ENCODE data around the gene CELF4.

CELF4 gene

DNA sequence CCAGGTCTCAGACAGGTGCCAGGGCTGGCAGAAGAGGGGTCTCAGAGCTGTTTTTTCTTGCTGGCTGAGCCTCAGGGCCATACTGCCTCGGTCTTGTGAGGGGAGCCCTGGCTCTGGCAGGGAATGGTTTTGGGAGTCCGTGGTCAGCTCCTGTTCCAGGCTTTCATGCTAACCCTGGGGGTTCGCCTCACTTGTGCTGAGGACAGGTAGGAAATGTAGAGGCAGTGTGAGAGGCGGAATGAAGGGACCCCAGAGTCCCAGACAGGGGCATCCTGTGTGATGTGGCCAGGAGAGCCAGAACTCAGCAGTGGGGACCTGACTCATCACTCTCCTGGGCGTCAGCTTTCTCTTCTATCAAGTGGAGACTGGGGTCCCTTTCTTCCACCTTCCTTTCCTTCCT lies 5.7 kb upstream of the CELF4 start:
- no peak for DNase-seq

DNA sequence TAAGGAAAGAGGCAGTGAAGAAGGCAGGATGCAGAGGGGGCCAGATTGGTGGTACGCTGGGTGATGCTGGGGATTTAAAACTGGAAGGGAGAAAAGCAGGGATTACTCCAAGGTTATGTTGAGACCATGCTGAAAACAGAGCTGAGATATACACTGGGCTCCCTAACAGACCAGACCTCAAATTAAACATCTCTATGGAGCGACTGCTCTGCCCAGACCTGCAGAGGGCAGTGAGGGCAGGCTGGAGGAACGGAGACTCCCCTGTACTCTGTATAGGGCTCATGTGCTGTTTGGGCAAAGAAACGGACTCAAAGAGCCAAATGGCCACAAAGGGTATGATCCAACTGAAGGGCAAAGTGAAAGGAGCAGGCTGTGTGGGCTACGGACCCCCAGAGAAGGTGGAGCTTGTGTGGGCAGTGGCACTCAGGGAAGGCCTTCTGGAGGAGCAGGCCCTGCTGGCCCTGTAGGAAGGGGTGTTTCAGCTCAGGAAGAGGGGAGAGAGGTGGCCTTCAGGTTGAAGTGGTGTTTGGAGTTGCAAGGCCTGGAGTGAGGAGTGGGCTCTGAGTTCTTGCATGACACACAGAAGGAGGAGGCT lies 4.8 kb upstream of the CELF4 start:
- DNase-seq: no peak

DNA sequence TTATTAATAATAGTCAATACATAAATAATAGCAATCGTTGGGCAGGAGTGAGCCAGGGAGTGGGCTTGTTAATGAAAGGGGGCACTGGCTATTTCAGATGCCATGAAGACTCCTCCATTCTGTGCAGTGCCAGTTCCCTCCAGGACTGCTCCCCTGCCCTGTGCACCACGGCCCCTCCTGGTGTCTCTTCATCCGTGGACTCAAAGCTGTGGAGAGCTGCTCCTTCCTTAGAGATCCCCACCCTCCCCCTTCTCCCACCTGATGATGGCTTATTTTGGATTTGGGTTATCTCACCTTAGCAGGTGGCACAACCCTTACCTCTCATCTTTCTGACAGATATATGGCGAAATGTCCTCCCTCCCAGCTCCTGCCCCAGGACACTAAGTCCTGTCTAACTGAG lies 3.1 kb upstream of the CELF4 start:
- DNase-seq: no peak

DNA sequence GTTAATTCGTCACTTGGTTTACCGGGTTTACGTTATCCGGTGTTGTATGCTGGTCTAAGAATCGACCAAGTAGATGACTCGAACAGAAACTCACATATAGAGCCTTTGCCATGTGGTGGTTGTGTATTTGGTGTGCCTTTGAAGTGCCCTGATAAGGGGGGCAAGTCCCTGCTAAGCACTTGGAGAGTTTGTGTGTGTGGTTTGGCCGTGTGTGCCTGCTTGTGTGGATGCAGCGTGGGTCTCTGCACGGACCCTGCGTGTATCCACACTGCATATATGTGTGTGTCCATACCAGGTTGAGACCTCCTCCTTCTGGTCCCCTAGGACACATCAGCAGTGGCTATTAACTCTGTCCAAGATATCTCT lies 2.4 kb upstream of the CELF4 start:
- DNase-seq: no peak

DNA sequence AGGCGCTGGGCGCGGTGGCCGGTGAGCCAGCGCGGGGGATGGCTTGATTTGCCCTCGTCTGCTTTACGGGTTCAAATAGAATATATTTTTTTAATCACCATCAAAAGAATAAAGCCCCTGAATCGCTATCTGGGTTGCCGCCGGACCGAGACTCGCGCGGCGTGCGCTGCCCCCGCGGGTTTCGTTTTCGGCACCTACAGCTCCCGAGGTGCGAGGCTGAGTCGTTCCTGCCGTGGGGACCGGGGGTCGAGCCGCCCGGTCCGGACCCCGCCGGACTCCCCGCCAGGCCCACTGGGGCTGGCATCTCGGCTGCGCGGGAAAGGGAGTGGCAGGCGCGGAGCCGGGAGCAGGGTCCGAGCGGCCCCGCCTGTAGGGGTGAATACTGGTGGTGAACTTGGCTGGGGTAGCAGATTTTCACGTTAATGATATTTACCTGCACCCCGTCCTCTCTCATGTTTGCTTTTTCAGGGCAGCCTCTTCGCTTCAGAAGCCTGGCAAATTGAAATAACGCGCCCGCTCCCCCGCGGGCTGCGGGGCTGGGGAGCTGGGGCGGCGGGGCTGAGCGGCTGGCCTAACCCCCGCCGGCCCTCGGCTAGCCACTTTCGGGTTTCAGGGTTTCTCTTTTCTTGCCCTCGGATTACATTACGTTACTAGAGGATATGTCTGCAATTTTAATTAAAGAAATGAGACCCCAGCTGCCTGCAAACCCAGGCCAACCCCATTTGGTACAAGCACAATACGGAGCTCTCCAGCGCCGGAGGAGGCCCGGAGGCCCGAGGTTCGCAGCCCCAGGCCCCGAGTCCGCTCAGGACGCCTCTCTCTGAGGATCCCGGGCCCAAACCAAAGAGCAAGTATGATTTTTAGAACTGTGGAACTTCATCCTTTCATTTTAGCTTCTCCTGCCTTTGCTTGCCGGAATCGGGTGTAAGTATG lies 1.7 kb upstream of the CELF4 start:
- DNase-seq: no peak

DNA sequence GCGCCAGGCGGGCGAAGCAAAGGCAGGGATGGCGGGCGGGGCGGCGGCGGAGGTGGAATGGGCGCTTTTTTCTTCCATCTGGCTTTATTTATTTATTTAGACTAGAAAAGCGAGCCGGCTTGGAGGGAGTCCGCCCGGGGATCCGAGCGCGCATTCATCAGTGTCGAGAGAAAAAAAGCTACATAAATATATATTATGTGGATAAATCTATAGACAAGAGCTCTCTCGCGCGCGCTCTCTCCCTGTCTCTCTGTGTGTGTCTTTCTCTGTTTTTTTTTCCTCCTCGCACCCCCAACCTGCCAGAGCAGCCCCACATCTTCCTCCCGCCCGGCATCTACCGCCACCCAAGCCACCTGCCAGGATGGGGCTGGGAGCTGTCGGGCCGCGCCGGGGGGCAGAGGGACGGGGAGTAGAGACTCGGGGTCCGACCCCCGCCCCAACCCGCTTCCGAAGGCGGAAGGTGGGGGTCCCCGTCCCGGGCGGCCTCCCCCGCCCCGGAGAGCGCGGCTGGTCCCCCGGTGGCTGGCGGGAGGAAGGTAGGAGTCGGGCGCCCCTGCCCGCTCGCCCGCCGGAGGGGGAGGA lies 972 bp upstream of the CELF4 start:
- no peak for DNase-seq

DNA sequence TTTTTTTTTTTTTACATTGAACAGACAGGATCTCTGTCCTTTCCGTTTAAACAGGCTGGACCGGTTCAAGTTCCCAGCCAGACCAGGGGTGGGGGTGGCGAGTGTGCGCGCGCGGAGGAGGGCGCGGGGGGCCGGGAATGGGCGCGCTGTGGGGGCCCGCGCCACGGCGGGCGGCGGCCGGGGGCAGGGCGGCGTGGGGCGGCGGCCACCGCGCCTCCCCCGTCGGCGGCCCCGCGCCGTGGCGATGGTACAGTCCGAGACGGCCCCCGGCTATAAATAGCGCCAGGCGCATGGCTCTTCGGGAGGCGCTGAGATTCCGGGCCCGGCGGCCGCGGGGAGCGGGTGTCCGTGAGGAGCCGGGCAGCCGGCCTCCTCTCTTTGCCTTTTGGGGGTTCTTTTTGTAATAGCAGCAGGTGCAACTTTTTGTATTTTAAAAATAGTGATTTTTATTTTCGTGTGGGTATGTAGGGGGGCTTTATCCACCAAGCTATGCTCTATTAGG lies 430 bp upstream of the CELF4 start:
- no peak for DNase-seq

DNA sequence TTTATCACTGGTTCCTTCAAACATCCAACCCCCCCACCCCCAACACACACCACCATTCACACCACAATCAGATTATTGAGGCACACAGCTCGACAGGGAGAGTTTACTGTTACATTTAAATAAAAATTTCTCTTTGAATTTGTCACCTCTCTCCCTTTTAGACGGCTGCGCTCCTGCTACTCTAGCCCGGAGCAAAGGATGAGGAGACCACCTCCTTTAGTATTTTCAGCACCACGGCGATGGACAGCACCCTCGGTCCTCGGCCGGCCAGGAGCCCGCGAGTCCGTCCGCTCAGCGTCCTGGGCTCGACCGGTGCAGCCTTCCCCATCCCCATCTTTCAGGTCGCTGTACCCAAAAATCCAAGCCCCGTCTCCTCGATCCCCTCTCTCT lies 892 bp downstream of the CELF4 start:
- no peak for DNase-seq

DNA sequence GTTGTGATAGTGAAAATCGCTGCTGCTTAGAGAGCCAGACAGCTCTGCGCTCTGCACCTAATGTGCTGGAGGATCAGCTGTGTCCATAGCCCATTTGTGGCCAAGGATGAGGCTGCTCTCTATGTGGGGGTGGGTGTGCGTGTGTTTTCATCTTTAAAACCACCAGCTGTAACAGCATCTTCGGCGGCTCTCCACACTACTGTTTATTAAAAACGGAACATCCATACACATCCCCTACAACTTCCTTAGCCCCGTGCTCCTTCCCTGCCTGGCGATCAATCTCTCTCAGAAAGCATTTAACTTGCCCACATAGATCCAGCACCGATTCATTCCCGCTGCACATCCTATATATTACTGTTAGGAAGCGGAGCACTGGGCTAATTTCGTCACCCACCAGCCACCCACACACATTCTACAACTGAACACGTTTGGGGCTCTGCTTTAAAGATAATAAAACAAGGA lies 1.6 kb downstream of the CELF4 start:
- DNase-seq: no peak

DNA sequence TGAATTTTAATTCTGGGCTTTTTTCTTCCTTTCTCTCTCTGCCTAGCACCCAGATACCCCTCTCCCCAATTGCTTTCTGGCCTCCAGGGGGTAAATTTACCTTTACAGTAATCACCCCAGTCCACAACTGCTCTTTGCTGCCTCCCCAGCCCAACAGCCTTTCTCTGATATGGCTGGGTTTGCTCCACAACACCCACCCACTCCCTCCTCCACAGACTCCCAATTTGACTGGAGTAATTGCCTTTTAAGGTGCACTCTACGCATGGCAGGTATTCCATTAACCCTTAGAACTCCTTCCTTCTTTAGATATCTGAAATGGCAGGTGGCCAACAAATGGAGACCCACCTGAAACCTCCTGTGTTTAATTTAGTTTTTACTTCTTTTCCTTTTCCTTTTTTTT lies 3.6 kb downstream of the CELF4 start:
- DNase-seq: no peak

DNA sequence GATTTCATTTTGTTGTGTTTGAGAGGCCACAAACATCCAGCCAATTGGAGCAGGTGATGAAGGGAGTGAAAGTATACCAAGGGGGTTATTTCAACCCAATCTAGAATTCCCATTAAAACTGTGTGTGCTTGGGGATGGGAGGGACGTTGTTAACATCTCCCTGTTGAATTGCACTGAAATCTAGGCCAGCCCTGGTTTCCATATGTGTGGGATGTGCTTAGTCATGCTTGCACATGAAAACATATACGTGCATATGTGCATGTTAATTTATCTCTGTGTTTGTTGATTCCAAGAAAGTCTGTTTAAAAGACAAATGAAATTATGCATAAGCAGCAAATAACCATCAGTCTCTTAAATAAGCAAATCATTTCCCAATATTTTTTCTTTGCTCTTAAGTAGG lies 5.6 kb downstream of the CELF4 start:
- DNase-seq: no peak

DNA sequence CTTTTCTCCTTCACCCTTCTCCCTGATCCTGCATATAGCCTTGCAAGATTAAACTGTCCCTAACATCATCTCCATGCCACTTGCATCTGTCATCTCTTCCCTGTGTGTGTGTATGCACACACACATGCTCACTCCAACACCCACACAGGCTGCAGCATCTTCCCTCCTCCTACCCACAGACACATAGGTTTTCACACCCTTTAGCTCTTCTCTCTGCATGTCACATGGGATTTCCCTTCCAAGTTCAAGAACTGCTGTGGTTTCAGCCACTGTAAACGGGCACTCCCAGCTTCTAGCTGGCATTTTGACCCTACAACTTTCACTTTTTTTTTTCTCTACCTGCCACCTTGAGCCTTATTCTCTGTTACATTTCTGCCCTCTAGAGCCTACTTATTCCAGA lies 6.4 kb downstream of the CELF4 start:
- DNase-seq: no peak

DNA sequence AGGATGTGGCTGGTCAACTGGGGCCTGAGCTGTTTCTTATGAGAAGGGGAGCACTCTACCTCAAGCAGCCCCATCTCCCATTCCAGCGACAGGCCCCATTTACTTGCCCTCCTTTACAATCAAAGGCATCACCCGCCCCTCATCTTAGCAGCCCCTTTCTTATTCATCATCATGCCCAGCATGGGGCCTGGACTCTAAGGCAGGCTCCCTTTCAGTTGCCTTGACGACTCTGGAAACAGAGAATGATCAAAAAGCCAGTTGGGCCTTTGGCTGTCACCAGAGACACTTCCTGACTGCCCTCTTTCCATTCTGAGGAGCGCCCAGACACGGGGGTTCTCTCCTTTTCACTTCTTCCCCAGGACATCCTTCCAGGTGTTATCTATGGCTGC lies 11.2 kb downstream of the CELF4 start:
- no peak for DNase-seq

DNA sequence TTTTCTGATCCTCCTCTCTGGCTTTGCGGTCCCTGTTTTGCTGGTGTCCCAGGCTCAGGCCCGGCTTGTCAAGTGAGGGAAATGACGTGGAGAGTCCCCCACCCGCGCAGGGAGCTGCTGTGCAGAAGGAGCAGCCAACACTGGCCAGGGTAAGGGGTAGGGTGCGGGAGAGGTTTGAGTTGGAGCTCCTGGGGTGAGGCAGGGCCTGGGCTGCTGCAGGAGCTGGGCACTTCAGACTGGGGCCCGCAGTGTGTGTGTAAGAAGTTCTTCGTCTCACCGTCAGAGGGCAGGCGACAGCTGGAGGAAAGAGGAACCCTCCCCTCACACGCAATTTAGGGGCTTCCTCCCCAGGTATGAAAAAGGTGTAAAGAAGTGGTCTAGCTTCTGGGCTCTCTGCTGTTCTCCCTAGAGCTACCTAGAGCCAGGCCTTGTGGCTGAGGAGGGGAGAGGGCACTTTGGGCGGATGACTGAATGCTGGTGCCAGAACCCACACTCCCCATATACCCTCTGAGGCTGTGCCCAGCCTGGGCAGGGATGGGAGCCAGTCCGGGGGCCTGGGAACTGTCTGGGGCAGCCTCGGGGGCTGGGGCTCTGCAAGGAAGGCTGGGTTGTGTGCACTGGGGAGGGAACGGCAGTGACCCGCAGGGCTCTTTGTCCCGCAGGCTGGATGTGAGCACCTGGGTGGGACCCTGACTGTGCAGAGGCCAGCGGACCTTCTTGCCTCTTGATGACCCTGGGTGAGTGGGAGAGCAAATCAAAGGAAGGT lies 11.8 kb downstream of the CELF4 start:
- DNase-seq: no peak

DNA sequence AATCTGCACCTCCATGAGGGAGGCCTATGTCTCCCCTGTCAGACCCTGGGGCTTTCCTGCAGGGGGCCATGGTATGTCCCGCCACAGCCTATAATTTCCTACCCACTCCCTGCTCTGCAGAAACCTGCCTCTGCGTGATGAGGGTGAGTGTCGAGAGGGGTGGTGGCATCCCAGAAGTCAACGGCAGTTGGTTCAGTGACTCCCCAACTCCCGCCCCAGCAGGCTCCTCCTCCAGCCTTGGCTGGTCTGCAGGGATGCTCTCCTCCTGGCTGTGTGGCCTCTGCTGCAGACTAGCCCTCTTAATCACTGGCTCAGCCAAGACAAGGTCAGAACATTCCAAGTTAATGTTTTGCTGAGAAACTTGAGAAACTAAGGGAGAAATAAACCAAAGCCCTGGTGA lies 13.3 kb downstream of the CELF4 start:
- no peak for DNase-seq

DNA sequence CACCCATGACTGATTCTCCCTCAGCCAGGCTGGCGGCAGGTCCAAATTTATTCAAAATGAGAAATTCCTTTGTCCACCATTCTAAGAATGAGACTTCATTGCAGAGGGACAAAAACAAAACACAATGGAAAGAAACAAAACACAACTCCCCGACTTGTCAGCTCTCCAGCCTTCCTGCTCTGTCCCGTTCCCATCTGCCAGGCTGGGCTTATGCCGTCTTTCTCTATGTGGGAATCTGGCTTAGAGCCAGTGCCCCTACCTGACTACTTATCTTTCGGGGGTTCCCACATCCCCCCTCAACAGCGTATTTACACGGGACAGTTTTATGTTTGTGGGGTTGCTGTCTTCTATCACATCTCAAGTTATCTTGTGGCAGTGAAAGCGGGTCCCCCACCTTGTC lies 13.8 kb downstream of the CELF4 start:
- DNase-seq: no peak

DNA sequence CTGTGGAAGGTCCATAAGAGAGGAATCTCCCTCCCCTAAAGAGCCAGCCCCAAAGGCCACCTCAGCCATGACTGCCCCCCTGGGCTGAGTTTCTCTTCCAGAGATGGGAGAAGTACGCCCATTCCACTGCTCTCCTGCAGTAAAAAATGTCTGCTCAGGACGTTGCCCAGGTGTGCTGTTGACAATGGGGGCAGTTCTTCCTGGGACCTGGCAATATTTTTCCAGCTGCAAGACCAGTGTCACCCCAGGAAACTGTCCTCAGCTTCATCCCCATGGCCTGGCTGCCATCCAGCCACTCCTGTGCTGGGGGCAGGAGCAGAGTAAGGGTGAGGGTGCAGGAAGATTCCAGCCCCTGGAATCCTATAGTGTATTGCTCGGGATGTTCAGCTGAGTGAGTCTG lies 14.3 kb downstream of the CELF4 start:
- DNase-seq: no peak

DNA sequence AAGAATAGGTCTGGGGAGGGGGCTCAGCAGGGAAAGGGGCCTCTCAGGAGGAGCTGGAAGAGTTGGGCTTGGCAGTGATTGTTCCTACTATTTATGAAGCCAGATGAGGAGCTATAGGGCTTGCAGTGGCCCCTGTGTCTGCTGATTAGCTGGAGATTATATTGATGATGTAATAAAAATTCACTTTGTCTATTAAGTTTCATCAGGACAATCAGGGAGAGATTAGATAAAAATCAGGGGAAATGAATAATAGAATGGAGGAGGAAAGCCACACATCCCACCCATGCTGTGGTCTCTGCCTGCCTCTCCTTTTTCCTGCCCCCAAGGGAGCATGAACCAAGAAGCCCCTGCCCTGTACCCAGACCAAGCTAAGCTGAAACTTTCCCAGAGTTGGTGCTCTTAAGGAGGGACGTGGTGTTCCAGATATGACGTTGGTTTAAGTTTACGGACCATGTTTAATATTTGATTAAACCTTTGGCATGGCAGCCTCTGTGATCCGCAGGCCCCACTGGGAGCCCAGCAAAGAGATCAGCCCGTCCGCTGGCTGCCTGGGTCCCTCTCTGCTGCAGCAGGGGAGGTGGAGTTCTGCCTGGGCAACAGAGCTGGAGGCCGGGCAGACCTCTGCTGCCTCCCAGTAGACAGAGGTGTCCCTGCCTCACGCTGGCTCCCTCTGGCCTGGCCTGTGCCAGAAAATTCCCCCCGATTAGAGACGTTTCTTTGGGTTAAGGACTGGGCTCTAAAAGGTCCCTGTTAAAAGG lies 15.3 kb downstream of the CELF4 start:
- no peak for DNase-seq

DNA sequence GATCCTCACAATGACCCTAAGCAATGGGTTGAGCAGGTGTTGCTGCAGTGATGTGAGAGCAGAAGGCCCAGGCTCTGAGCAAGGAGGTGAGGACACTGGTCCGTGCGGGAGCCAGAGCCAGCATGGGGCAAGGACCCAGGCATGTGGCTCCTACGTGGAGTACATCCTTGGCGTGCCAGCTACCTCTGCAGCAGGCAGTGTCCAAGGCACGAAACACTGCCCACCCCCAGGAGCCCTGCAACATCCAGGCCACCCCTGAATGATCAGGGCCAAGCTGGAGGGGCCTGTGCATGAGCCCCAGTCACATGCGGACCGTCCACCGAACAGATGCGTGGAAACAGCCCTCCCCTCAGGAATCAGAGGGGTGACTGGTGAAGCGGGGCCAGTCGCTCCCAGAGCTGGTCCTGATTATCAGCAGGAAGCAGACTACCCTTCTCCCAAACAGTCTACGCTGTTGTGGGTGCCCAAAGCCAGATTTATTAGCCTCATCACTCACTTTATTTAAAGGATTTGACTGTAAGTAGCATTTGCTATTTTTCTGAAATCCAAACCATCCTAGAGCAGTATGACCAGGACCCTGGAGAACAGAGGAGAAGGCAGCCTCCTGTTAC lies 16.8 kb downstream of the CELF4 start:
- DNase-seq: no peak

DNA sequence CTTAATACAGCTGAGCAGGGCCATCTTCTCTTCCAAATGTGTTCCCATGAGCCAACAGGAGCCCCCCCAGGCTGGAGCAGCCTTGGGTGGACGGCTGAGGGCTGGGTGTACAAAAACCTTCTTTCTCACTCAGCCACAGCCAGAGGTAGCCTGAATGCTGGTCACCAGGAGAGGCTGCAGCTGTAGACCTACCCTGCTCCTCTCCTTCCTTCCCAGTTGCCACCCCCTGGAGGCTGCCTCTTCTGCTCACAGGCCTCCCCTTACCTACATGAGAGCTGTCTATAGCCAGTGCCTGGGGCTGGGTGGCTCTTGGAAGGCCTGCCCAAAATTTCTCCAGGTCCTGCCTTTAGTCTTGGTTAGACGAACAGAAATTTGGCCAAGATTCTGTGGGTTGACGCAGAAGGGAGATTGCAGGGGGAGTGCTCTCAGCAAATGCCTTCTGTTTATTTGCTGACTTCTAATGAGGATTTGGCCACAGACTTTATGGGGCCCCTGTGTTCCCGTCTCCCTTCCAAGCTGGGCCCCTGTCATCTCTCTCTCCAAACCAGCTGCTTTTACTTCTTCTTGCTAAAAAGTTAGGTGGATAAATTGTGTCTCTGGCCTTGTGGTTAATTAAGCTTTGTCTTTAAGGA lies 18.3 kb downstream of the CELF4 start:
- DNase-seq: no peak

DNA sequence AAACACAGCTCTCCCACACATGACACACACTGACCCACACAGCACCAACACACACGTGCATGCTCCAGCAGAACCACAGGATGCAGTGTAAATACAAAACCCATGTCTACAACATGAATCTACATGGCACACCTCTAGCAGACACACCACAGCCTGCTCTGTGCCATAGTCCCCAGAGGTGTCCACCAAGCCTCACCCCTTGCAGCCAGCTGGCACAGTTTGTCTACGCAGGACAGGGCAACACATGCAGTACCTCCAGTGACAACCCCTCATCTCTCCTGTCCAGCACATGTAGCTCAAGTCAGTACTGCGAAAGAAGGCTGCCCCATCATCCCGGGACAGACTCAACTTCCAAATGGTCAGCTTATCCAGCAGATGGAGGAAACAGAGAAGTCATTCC lies 18.9 kb downstream of the CELF4 start:
- no peak for DNase-seq

DNA sequence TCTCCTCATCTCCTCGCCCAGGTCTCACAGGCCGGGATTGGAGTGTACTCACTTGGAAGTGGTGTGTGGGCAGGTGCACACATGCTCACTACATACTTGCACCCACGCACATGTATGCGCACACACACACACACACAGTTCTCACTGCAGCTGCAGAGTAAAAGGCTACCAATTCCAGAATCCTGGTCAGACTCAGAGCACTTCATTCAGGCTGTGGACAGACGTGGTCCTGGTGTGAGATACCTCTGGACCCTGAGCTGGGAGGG lies 19.4 kb downstream of the CELF4 start:
- no peak for DNase-seq
